ENCODE results near the gene MSI2. TPM values are rescaled to one million over a fixed set of nuclear protein-coding genes. Genes with fewer than 3 reads are reported as not detected.

Gene MSI2
- total RNA-seq, 1 donor from 2014 or later = 75.5 TPM

GRCh38 chr17:57395721-57396321 is 139.5 kb downstream of the MSI2 start:
- Mint-ChIP-seq H3K36me3 (ENCODE audit: unreplicated experiment) (peaks cover 15% of the 10 kb centered on the region), H3K4me3 (ENCODE audit: unreplicated experiment) (no peak overlapping the region), H3K9me3 (ENCODE audit: unreplicated experiment) (no peaks in the 10 kb centered on the region), H3K4me1 (ENCODE audit: unreplicated experiment) (peaks cover 21% of the 10 kb centered on the region), H3K27ac (ENCODE audit: unreplicated experiment) (no peak overlapping the region), H3K27me3 (ENCODE audit: unreplicated experiment) (no peaks in the 10 kb centered on the region)
- TF ChIP-seq CTCF (IDR thresholded peaks at IDR 0.05) = no peak
- DNase-seq (ENCODE audit: extremely low spot score, unreplicated experiment) = no peak

GRCh38 chr17:57396511-57396921 is 140.2 kb downstream of the MSI2 start:
- Mint-ChIP-seq H3K27ac (ENCODE audit: unreplicated experiment) (no peak overlapping the region), H3K9me3 (ENCODE audit: unreplicated experiment) (no peaks in the 10 kb centered on the region), H3K4me1 (ENCODE audit: unreplicated experiment) (peaks cover 14% of the 10 kb centered on the region), H3K36me3 (ENCODE audit: unreplicated experiment) (peaks cover 15% of the 10 kb centered on the region), H3K27me3 (ENCODE audit: unreplicated experiment) (no peaks in the 10 kb centered on the region), H3K4me3 (ENCODE audit: unreplicated experiment) (no peak overlapping the region)
- DNase-seq (ENCODE audit: extremely low spot score, unreplicated experiment) = no peak
- no peak for TF ChIP-seq CTCF (IDR thresholded peaks at IDR 0.05)

- DNase-seq (ENCODE audit: extremely low spot score, unreplicated experiment) = no peak
- peaks cover 9% of the 10 kb centered on the region for H3K4me1 Mint-ChIP-seq (ENCODE audit: unreplicated experiment)
- no peak overlapping the region for H3K4me3 Mint-ChIP-seq (ENCODE audit: unreplicated experiment)
- H3K27ac Mint-ChIP-seq (ENCODE audit: unreplicated experiment) = no peak overlapping the region
- peaks cover 15% of the 10 kb centered on the region for H3K36me3 Mint-ChIP-seq (ENCODE audit: unreplicated experiment)
- no peak for TF ChIP-seq CTCF (IDR thresholded peaks at IDR 0.05)
- H3K9me3 Mint-ChIP-seq (ENCODE audit: unreplicated experiment) = no peaks in the 10 kb centered on the region
- H3K27me3 Mint-ChIP-seq (ENCODE audit: unreplicated experiment) = no peaks in the 10 kb centered on the region
These were observed 141.1 kb downstream of the MSI2 start for GRCh38 chr17:57397402-57397801.

GRCh38 chr17:57399690-57400089 is 143.4 kb downstream of the MSI2 start:
- Mint-ChIP-seq H3K27me3 (ENCODE audit: unreplicated experiment) (no peaks in the 10 kb centered on the region), H3K4me1 (ENCODE audit: unreplicated experiment) (peaks cover 9% of the 10 kb centered on the region), H3K4me3 (ENCODE audit: unreplicated experiment) (no peak overlapping the region), H3K36me3 (ENCODE audit: unreplicated experiment) (peaks cover 6% of the 10 kb centered on the region), H3K27ac (ENCODE audit: unreplicated experiment) (no peak overlapping the region), H3K9me3 (ENCODE audit: unreplicated experiment) (no peaks in the 10 kb centered on the region)
- TF ChIP-seq CTCF (IDR thresholded peaks at IDR 0.05) = no peak
- no peak for DNase-seq (ENCODE audit: extremely low spot score, unreplicated experiment)

- no peaks in the 10 kb centered on the region for H3K9me3 Mint-ChIP-seq (ENCODE audit: unreplicated experiment)
- peaks cover 9% of the 10 kb centered on the region for H3K4me1 Mint-ChIP-seq (ENCODE audit: unreplicated experiment)
- no peak overlapping the region for H3K4me3 Mint-ChIP-seq (ENCODE audit: unreplicated experiment)
- H3K27me3 Mint-ChIP-seq (ENCODE audit: unreplicated experiment) = no peaks in the 10 kb centered on the region
- H3K27ac Mint-ChIP-seq (ENCODE audit: unreplicated experiment) = no peak overlapping the region
- DNase-seq (ENCODE audit: extremely low spot score, unreplicated experiment) = no peak
- no peak for TF ChIP-seq CTCF (IDR thresholded peaks at IDR 0.05)
- H3K36me3 Mint-ChIP-seq (ENCODE audit: unreplicated experiment) = peaks cover 3% of the 10 kb centered on the region
These were observed 144.3 kb downstream of the MSI2 start for GRCh38 chr17:57400648-57401047.

Measured in osteocyte (in vitro differentiated cells).